BLaER1 treated with 17β-estradiol and CSF1 and Interleukin-3, amounts not matched to agents 10 nM and 100 nM (cell line): ENCODE results near the gene PTAFR.

Experiments
- H3K27ac ChIP-seq, 11 experiments: shearing (Covaris generic); formaldehyde crosslinking; 2 replicates each; pipeline ENCODE4 v1.8.1; 2022
- H3K27me3 ChIP-seq, 11 experiments: shearing (Covaris generic); formaldehyde crosslinking; 2 replicates each; pipeline ENCODE4 v1.8.1; 2022
- H3K36me3 ChIP-seq, 11 experiments: shearing (Covaris generic); formaldehyde crosslinking; 2 replicates each; pipeline ENCODE4 v1.8.1; 2022
- H3K4me1 ChIP-seq, 10 experiments: shearing (Covaris generic); formaldehyde crosslinking; 2 replicates each; pipeline ENCODE4 v1.8.1; 2022
- H3K4me2 ChIP-seq, 11 experiments: shearing (Covaris generic); formaldehyde crosslinking; 2 replicates each; pipeline ENCODE4 v1.8.1; 2022
- H3K4me3 ChIP-seq, 10 experiments: shearing (Covaris generic); formaldehyde crosslinking; 2 replicates each; pipeline ENCODE4 v1.8.1; 2022
- H3K9ac ChIP-seq, 11 experiments: shearing (Covaris generic); formaldehyde crosslinking; 2 replicates each; pipeline ENCODE4 v1.8.1; 2022
- H3K9me3 ChIP-seq, 11 experiments: shearing (Covaris generic); formaldehyde crosslinking; replicated peaks in 1 of 11; 2 replicates each; pipeline ENCODE4 v1.8.1; 2022
- H4K20me1 ChIP-seq, 11 experiments: shearing (Covaris generic); formaldehyde crosslinking; 2 replicates each; pipeline ENCODE4 v1.8.1; 2022
- Cebpa-rat ChIP-seq, 11 experiments: shearing (Covaris generic); IDR thresholded peaks; 2 replicates each; pipeline ENCODE4 v1.8.1; 2022

PTAFR gene

DNA sequence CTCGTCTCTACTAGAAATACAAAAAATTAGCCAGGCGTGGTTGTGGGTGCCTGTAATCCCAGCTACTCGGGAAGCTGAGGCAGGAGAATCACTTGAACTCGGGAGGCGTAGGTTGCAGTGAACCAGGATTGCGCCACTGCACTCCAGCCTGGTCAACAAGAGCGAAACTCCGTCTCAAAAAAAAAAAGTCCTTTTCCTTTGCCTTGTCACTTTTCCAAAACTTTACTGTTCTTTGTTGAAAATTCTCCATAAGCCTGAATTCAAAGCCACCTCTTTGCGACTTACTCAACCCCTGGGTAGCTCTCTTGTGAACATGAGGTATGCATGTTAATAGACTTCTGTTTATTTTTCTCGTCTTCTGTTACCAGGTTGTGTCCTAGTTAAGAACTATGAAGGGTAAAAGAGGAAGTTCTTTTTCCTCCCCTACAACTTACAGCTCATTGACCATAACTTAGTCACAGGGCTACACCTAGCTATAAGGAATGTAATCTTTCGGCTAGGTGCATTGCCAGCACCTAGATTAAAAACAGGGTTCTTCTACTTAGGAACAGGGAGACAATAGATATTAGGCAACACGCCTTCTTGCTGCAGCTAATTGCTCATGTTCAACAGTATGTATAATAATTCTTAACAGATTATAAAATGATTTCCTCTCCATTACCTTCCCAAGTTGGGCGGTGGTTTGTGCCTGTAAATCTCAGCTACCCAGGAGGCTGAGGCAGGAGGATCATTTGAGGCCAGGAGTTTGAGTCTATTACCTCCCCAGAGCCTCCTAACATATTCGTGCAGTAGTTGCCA is 40.9 kb downstream of the PTAFR start:
- H4K20me1 ChIP-seq = no peaks in the 10 kb centered on the region
- TF ChIP-seq Cebpa-rat (IDR thresholded peaks at IDR 0.05) = 0 out of 22 replicates have a peak, but pooled peaks of 1 of the 11 experiments have one; percentile 7
- peaks cover 15 to 24% (median 20%) of the 10 kb centered on the region in 11 experiments for H3K9me3 ChIP-seq
- peaks cover 46 to 98% (median 67%) of the 10 kb centered on the region in 10 experiments for H3K4me1 ChIP-seq
- no peaks in the 10 kb centered on the region for H3K27me3 ChIP-seq
- H3K36me3 ChIP-seq = peaks cover 0 to 7% (median 0%) of the 10 kb centered on the region in 11 experiments; a peak in 1 of 22 replicates
- peak overlapping the region in 2 of 11 experiments; percentile 13 to 42; a peak in 1 of 22 replicates for H3K9ac ChIP-seq
- H3K27ac ChIP-seq = peak overlapping the region in 5 of 11 experiments; percentile 3 to 92 (median 79); a peak in 8 of 22 replicates
- no peak overlapping the region for H3K4me3 ChIP-seq
- H3K4me2 ChIP-seq = peak overlapping the region in 9 of 11 experiments; percentile 0 to 74 (median 42); a peak in 14 of 22 replicates

DNA sequence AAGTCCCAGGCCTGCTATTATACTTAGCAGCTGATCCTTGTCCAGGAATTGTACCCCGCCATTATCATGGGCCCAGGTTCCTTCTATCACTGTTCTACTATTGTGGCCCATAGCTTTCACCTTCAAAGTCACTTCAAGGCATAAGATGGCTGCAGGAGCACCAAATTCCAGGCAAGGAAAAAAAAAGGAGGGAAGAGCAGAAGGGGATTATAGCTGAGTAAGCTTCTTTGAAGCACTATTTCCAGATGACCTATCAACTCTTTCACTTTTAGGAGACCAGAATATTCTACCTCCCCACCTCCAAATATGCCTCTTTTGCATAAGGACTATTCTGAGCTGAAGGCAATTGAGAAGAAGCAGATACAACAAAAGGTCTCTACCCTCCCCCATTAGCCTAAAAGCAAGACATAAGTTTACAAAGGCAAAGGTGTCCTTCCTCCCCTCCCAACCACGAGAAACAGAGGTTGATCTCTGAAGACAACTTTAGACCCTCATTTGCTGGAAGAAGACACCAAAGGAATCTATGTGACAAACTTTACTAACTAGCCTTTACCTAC is 41.8 kb downstream of the PTAFR start:
- Histone ChIP-seq H3K4me3 (no peak overlapping the region), H3K9me3 (peaks cover 15 to 24% (median 20%) of the 10 kb centered on the region in 11 experiments), H3K4me1 (peaks cover 41 to 98% (median 59%) of the 10 kb centered on the region in 10 experiments), H3K4me2 (peak overlapping the region in 5 of 11 experiments; percentile 0 to 74 (median 68); a peak in 8 of 22 replicates), H3K27me3 (no peaks in the 10 kb centered on the region), H3K36me3 (peaks cover 0 to 7% (median 0%) of the 10 kb centered on the region in 11 experiments; a peak in 1 of 22 replicates), H3K9ac (peak overlapping the region in 1 of 11 experiments; percentile 13; a peak in 1 of 22 replicates), H4K20me1 (no peaks in the 10 kb centered on the region), H3K27ac (peak overlapping the region in 3 of 11 experiments; percentile 79 to 92 (median 87); a peak in 5 of 22 replicates)
- TF ChIP-seq Cebpa-rat (IDR thresholded peaks at IDR 0.05) = no peak

DNA sequence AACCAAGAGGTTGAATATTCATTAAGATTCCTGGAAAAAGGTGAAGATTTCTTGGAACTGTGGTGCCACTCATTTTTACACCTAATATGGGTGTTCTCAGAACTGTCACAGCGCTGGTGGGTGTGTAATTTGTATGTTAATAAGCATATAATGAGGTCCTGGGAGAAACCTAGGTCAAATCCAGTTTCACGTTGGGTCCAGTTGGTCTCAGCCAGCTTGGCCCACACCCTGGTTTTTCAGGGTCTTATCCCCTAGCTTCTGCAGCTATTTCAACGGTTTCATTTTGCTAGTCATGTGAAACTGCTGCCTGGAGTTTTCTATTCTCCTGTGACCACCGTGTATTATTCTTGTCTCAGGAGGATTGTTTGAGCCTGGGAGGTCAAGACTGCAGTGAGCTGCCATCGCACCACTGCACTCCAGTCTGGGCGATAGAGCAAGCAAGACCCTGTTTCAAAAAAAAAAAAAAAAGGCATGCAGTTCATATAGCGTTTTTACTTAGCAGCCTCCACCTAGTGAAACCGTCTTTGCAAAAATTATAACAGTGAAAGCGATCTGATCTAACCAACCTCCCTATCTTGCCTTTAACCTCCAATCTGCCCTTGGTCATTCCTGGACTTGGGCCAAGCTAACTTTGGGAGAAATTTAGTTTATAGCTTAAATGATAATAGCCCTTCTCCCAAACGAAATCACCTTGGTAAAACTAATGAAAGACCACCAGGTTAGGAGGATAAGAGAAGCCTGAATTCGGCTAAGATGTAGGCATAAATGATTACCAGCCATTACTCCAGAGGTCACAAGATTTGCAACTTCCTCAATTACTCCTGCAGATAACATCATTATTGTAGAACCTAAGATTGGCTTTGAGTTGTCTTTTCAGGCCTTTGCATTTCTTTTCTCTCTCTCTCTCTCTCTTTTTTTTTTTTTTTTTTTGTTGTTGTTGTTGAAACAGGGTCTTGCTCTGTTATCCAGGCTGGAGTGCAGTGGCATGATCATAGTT is 44.0 kb downstream of the PTAFR start:
- no peaks in the 10 kb centered on the region for H4K20me1 ChIP-seq
- H3K4me2 ChIP-seq = peak overlapping the region; percentile 47 to 85 (median 60)
- no peak overlapping the region; a peak in 1 of 20 replicates for H3K4me3 ChIP-seq
- peaks cover 0 to 7% (median 0%) of the 10 kb centered on the region in 11 experiments; a peak in 1 of 22 replicates for H3K36me3 ChIP-seq
- peak overlapping the region in 10 of 11 experiments; percentile 14 to 67 (median 39); a peak in 14 of 22 replicates for H3K27ac ChIP-seq
- no peaks in the 10 kb centered on the region for H3K27me3 ChIP-seq
- peaks cover 15 to 24% (median 20%) of the 10 kb centered on the region in 11 experiments for H3K9me3 ChIP-seq
- peak overlapping the region in 2 of 11 experiments; percentile 0 to 10; a peak in 2 of 22 replicates for H3K9ac ChIP-seq
- no peak for TF ChIP-seq Cebpa-rat (IDR thresholded peaks at IDR 0.05)
- peaks cover 36 to 98% (median 55%) of the 10 kb centered on the region in 10 experiments for H3K4me1 ChIP-seq

DNA sequence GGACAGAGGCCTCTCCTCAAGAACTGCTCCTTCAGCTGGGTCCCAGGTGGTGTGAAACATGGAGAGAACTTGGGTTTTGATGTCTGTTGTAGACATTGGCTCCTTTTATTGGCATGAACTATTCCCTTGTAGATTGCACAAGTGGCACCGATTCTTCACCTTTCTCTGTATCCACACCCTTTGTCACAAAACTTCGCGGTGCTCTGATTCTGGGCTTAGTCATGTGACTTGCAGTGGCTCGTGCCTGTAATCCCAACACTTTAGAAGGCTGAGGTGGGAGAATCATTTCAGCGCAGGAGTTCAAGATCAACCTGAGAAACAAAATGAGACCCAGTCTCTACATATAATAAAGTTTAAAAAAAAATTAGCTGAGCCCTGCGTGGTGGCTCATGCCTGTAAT is 45.6 kb downstream of the PTAFR start:
- no peak overlapping the region for H3K27ac ChIP-seq
- no peak for TF ChIP-seq Cebpa-rat (IDR thresholded peaks at IDR 0.05)
- peaks cover 48 to 96% (median 60%) of the 10 kb centered on the region in 10 experiments for H3K4me1 ChIP-seq
- H3K9ac ChIP-seq = no peak overlapping the region
- no peak overlapping the region for H3K4me2 ChIP-seq
- H3K36me3 ChIP-seq = peaks cover 0 to 7% (median 0%) of the 10 kb centered on the region in 11 experiments; a peak in 1 of 22 replicates
- peaks cover 15 to 24% (median 20%) of the 10 kb centered on the region in 11 experiments for H3K9me3 ChIP-seq
- no peaks in the 10 kb centered on the region for H4K20me1 ChIP-seq
- no peak overlapping the region for H3K4me3 ChIP-seq
- H3K27me3 ChIP-seq = no peaks in the 10 kb centered on the region

DNA sequence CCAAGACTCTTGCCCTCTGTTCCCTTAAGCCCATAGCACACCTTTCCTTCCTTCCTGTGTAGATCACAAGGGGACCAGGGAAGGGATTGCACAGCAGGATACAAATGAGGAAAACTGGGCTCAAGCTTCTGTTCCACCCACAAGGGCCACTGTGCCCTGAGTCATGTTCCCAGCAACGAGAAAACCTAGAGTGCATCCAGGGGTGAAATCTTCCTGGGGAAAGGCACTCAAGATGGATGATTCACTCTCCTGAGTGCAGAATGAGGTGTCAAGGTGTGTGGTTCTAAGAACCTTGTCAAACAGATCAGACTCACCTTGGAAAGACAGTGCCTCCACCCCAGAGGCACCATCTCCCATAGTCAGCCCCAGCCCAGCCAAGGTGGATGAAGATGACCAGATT is 47.3 kb downstream of the PTAFR start:
- Histone ChIP-seq H3K36me3 (peaks cover 0 to 7% (median 0%) of the 10 kb centered on the region in 11 experiments; a peak in 1 of 22 replicates), H4K20me1 (no peaks in the 10 kb centered on the region), H3K27me3 (no peaks in the 10 kb centered on the region), H3K9ac (peak overlapping the region in 2 of 11 experiments; percentile 7 to 11; a peak in 2 of 22 replicates), H3K9me3 (peaks cover 11 to 14% (median 12%) of the 10 kb centered on the region in 11 experiments), H3K4me3 (no peak overlapping the region), H3K4me1 (peaks cover 40 to 96% (median 61%) of the 10 kb centered on the region in 10 experiments), H3K27ac (peak overlapping the region in 7 of 11 experiments; percentile 4 to 91 (median 80); a peak in 9 of 22 replicates), H3K4me2 (peak overlapping the region in 5 of 11 experiments; percentile 78 to 97 (median 92); a peak in 10 of 22 replicates)
- TF ChIP-seq Cebpa-rat (IDR thresholded peaks at IDR 0.05) = no peak

DNA sequence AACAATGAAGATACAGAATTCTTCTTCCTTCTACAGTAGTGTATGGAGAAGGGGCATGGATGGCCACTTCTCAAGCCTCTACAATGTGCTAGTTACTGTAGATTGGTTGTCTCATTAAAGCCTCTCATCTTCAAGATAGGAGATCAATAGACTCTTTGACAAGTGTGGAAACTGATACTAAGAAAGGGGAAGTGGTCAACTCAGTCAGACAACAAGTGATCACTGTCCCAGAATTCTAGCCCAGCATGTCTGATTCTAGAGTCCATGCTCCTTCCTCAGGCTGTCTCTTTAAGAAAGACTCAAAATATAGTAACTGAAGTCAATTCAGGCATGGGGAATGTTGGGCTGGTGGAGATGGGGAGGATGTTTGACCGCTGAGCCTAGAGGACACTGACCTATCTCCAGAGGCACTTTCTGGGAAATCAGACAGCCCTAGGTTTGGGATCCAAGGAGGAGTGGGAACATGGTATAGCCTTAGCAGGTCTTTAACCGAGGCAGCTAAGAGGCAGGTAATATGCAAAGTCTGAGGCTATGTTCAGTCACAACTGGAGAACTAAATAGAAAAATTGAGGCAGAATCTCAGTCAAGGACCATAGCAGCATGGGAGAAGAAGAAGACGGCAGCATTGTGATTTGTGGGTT is 48.8 kb downstream of the PTAFR start:
- Histone ChIP-seq H3K4me2 (peak overlapping the region; percentile 28 to 97 (median 84); a peak in 21 of 22 replicates), H4K20me1 (no peaks in the 10 kb centered on the region), H3K36me3 (no peaks in the 10 kb centered on the region), H3K4me1 (peaks cover 39 to 96% (median 70%) of the 10 kb centered on the region in 10 experiments), H3K27me3 (no peaks in the 10 kb centered on the region), H3K4me3 (peak overlapping the region in 1 of 10 experiments; percentile 8; a peak in 1 of 20 replicates), H3K9me3 (peaks cover 0 to under 1% (median 0%) of the 10 kb centered on the region in 11 experiments; a peak in 1 of 22 replicates), H3K9ac (peak overlapping the region in 7 of 11 experiments; percentile 12 to 79 (median 71); a peak in 12 of 22 replicates), H3K27ac (peak overlapping the region in 9 of 11 experiments; percentile 43 to 91 (median 80); a peak in 17 of 22 replicates)
- TF ChIP-seq Cebpa-rat (IDR thresholded peaks at IDR 0.05) = no peak

DNA sequence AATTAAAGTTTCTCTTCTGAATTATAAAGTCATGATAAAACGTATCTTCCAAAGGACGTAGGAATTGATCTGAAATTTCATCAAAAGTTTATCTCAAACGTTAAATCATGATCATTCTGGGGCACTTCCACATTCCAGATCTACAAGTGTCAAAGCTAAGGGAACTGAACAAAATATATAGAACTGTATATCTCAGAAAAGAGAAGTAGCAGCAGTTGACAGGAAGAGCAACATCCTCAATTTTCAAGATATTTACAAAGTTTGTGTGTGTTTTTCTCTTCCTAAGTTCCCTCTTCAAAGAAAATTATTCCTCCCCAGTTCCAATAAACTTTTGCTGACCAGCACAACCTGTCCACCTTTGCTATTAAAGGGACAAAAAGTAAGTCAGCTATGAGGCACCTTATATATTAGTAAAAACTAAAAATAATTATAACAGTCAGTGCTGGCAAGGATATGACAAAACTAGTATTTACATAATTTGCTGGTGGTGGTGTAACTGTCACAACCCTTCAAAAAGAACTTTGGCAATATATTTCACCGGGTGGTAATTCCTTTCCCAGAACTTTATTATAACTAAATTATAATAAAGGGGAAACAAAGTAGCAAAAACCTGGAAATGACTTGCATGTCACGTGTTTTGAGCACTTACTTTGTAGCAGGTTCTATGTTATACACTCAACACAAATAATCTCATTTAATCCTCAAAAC is 49.6 kb downstream of the PTAFR start:
- H4K20me1 ChIP-seq = no peaks in the 10 kb centered on the region
- no peaks in the 10 kb centered on the region for H3K9me3 ChIP-seq
- H3K27me3 ChIP-seq = no peaks in the 10 kb centered on the region
- H3K36me3 ChIP-seq = no peaks in the 10 kb centered on the region
- H3K4me1 ChIP-seq = peaks cover 31 to 96% (median 69%) of the 10 kb centered on the region in 10 experiments
- peak overlapping the region; percentile 28 to 97 (median 84) for H3K4me2 ChIP-seq
- peak overlapping the region in 3 of 10 experiments; percentile 31 to 43 (median 33); a peak in 2 of 20 replicates for H3K4me3 ChIP-seq
- H3K27ac ChIP-seq = peak overlapping the region in 10 of 11 experiments; percentile 4 to 91 (median 77); a peak in 18 of 22 replicates
- no peak for TF ChIP-seq Cebpa-rat (IDR thresholded peaks at IDR 0.05)
- H3K9ac ChIP-seq = peak overlapping the region in 8 of 11 experiments; percentile 9 to 79 (median 70); a peak in 13 of 22 replicates
